WERI-Rb-1 (cell line): Measurements from ENCODE around the gene DFFA.
A peak's percentile ranks its signal among the peaks of the same experiment; 100 is the strongest.

ENCODE experiments used
- DNase-seq: peaks from one replicate; pipeline ENCODE4 v3.0.0-alpha.2; 2020
- H3K27ac ChIP-seq: fragments of 250-450 bp; sonication (Bioruptor Pico); 2 replicates; pipeline ENCODE4 v1.5.1; 2020; ENCODE audit warnings: mild to moderate bottlenecking, moderate library complexity
- H3K27me3 ChIP-seq: fragments of 250-450 bp; sonication (Bioruptor Pico); 2 replicates; pipeline ENCODE4 v1.5.1; 2021; ENCODE audit warnings: mild to moderate bottlenecking, low read depth, moderate library complexity; ENCODE audit not compliant: insufficient read depth, severe bottlenecking
- H3K36me3 ChIP-seq: fragments of 250-450 bp; sonication (Bioruptor Pico); 2 replicates; pipeline ENCODE4 v1.5.1; 2020; ENCODE audit warnings: mild to moderate bottlenecking, moderate library complexity
- H3K4me3 ChIP-seq: 2 replicates; pipeline ENCODE4 v1.5.1; 2011; ENCODE audit warnings: low read depth, mild to moderate bottlenecking, control low read depth, low read length
- H3K9me3 ChIP-seq: fragments of 250-450 bp; sonication (Bioruptor Pico); 2 replicates; pipeline ENCODE4 v1.5.1; 2021; ENCODE audit warnings: mild to moderate bottlenecking, moderate library complexity; ENCODE audit not compliant: severe bottlenecking
- CTCF ChIP-seq: IDR thresholded peaks from 2 replicates; pipeline ENCODE4 v1.5.1; 2011; ENCODE audit warnings: low read depth, mild to moderate bottlenecking, control low read depth, inconsistent platforms, low read length

DFFA gene

DNA sequence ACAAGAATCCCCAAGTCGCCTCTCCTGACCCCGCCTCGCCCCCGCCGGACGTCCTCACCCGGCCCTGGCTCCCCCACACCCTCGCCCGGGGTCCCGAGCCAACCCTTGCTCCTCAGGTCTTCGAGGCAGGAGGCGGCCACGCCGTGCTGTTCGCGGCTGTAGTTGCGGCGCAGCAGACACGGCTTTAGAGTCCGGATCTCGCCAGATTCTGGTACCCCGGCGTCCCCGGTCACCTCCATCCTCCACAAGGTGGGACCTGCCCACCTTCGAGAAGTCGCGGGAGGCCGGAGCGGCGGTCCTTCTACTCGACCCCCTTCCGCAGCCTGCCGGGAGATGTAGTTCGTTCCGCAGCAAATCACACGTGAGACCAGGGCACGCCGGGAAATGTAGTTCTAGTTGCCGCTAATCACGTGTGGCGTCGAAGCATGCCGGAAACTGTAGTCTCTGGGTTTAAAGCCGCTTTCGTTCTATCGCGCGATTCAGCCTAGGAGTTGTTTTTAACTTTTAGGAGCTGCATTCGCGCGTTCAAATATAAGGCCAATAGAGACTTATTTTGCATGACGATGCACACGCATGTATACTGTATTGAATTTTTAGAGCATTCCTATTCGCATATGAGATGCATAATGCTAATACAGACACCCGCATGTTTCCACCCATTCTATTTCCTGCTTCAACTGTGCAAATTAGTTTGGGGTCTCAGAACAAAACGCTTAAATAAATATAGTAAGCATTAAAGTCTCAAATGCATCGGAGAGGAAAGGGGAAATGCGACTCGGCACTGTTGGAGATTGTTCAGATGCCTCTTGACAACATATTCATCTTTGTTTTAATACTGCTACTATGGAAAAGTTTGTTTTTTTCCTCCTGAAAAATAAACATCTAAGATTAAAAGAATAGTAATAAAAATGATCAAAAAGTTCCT, at the start of gene DFFA:
TSS of gene DFFA (minus strand) at position 310 of the 925 bp plus-strand sequence. CDS start at position 239, 71 bp downstream.
- peak within 1 kb of the TSS; percentile 57 for H3K27ac ChIP-seq
- no peak for TF ChIP-seq CTCF

DNA sequence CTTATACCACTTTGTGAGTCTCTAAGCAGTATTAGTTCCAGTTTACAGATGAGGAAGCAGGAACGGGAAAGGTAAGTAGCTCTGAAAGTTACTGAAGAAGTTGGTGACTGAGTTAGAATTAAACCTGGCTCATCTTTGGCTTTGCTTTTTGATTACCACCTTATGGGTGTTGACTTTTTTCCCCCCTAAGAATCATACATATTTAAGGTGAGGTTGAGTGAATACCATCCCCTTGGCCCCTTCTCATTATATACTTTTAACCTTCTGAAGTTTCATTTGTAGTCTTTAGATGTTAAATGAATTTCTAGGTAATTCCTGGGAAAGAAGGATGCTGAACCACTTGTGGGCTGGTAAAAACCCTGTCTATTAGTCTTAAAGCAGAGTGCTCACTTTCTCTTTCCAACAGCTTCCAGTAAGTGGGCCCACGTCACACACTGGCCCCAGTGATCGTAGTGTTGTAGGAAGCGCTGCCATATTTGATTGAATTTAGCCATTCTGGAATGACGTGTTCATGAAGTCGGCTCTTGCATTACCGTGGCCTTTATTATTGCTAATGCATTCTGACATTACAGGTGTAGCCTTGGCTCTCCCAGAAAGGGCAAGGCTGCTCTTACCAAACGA, 49.3 kb upstream of the DFFA start:
- no peak overlapping the region for H3K27ac ChIP-seq
- no peak for TF ChIP-seq CTCF
- H3K36me3 ChIP-seq, result peaks cover 5% of the 10 kb centered on the region; the same call in 1 of the 2 replicates
- H3K27me3 ChIP-seq, result no peaks in the 10 kb centered on the region
- H3K9me3 ChIP-seq, result no peaks in the 10 kb centered on the region
- DNase-seq, result no peak
- H3K4me3 ChIP-seq, result no peak overlapping the region

More for the DNA sequence above, at the start of gene DFFA:
- DNase-seq, result peak; percentile 96
- Histone ChIP-seq H3K27me3 (no peaks in the 10 kb centered on the region), H3K9me3 (no peaks in the 10 kb centered on the region), H3K4me3 (peak within 1 kb of the TSS; percentile 68), H3K36me3 (peaks cover 8% of the 10 kb centered on the region)

GRCh38 chr1:10520952-10521351, 48.6 kb upstream of the DFFA start:
- H3K9me3 ChIP-seq, result no peaks in the 10 kb centered on the region
- no peak for TF ChIP-seq CTCF
- DNase-seq, result no peak
- no peaks in the 10 kb centered on the region for H3K27me3 ChIP-seq
- no peak overlapping the region for H3K4me3 ChIP-seq
- H3K27ac ChIP-seq, result no peak overlapping the region
- H3K36me3 ChIP-seq, result peaks cover 5% of the 10 kb centered on the region; the same call in 1 of the 2 replicates

- no peak overlapping the region for H3K4me3 ChIP-seq
These were observed 48.2 kb upstream of the DFFA start for GRCh38 chr1:10520497-10520896.

GRCh38 chr1:10519016-10519417, 46.7 kb upstream of the DFFA start:
- TF ChIP-seq CTCF, result no peak
- Histone ChIP-seq H3K27ac (no peak overlapping the region), H3K9me3 (no peaks in the 10 kb centered on the region), H3K4me3 (no peak overlapping the region), H3K36me3 (peaks cover 5% of the 10 kb centered on the region; the same call in 1 of the 2 replicates), H3K27me3 (no peaks in the 10 kb centered on the region)
- DNase-seq, result peak; percentile 12

More at GRCh38 chr1:10520497-10520896, 48.2 kb upstream of the DFFA start:
- Histone ChIP-seq H3K27ac (no peak overlapping the region), H3K36me3 (peaks cover 5% of the 10 kb centered on the region; the same call in 1 of the 2 replicates), H3K27me3 (no peaks in the 10 kb centered on the region), H3K9me3 (no peaks in the 10 kb centered on the region)
- TF ChIP-seq CTCF, result no peak
- DNase-seq, result no peak
